ENCODE measurements around the gene NFE2L3. TPM values are rescaled to one million over a fixed set of nuclear protein-coding genes. Genes with fewer than 3 reads are reported as not detected.
A peak's percentile ranks its signal among the peaks of the same experiment; 100 is the strongest.

NFE2L3 gene
- total RNA-seq, 1 donor from 2014 or later = 50.4 TPM

- Mint-ChIP-seq H3K36me3 (ENCODE audit: low read depth, unreplicated experiment) (peaks cover 22% of the 10 kb centered on the region), H3K27ac (ENCODE audit: unreplicated experiment) (peak overlapping the region; percentile 94), H3K4me3 (ENCODE audit: unreplicated experiment) (peak overlapping the region; percentile 94), H3K27me3 (ENCODE audit: low read depth, unreplicated experiment) (no peaks in the 10 kb centered on the region), H3K4me1 (ENCODE audit: low read depth, unreplicated experiment) (peaks cover 18% of the 10 kb centered on the region), H3K9me3 (ENCODE audit: unreplicated experiment) (peaks cover 2% of the 10 kb centered on the region)
- Histone ChIP-seq H3K27ac (ENCODE audit: low read depth, low read length) (peak overlapping the region; percentile 94), H3K4me3 (ENCODE audit: insufficient read depth, low read depth, low read length) (peak overlapping the region; percentile 87), H3K36me3 (ENCODE audit: insufficient read depth, low read length) (peaks cover 8% of the 10 kb centered on the region), H3K9ac (ENCODE audit: low read length) (peak overlapping the region; percentile 91), H3K9me3 (ENCODE audit: insufficient read depth, low read depth, low read length) (no peaks in the 10 kb centered on the region), H4K20me1 (ENCODE audit: insufficient read depth, low read length) (peaks cover 80% of the 10 kb centered on the region), H3K4me1 (ENCODE audit: insufficient read depth, low read length) (peaks cover 17% of the 10 kb centered on the region), H2AFZ (ENCODE audit: low read depth, low read length) (no peak overlapping the region), H3K79me2 (ENCODE audit: insufficient read depth, low read length) (peaks cover 90% of the 10 kb centered on the region), H3K4me2 (ENCODE audit: low read length) (peak overlapping the region; percentile 85), H3K27me3 (ENCODE audit: insufficient read depth, low read length) (no peaks in the 10 kb centered on the region)
- FAIRE-seq (no peak), DNase-seq (ENCODE audit: low read depth) (peak; percentile 31)
- TF ChIP-seq EZH2 (IDR thresholded peaks at IDR 0.05; ENCODE audit: insufficient read depth, low read length) = no peak
These were observed 50.3 kb downstream of the NFE2L3 start for GRCh38 chr7:26202019-26202990.

GRCh38 chr7:26203016-26203415, 51.0 kb downstream of the NFE2L3 start:
- H3K4me1 Mint-ChIP-seq (ENCODE audit: low read depth, unreplicated experiment) = peaks cover 19% of the 10 kb centered on the region
- FAIRE-seq (no peak), DNase-seq (ENCODE audit: low read depth) (no peak)
- Histone ChIP-seq H3K36me3 (ENCODE audit: insufficient read depth, low read length) (peaks cover 10% of the 10 kb centered on the region), H3K9ac (ENCODE audit: low read length) (peak overlapping the region; percentile 91), H3K27me3 (ENCODE audit: insufficient read depth, low read length) (no peaks in the 10 kb centered on the region), H2AFZ (ENCODE audit: low read depth, low read length) (no peak overlapping the region), H3K4me1 (ENCODE audit: insufficient read depth, low read length) (peaks cover 15% of the 10 kb centered on the region), H3K79me2 (ENCODE audit: insufficient read depth, low read length) (peaks cover 90% of the 10 kb centered on the region), H3K9me3 (ENCODE audit: insufficient read depth, low read depth, low read length) (no peaks in the 10 kb centered on the region), H4K20me1 (ENCODE audit: insufficient read depth, low read length) (peaks cover 79% of the 10 kb centered on the region), H3K4me3 (ENCODE audit: insufficient read depth, low read depth, low read length) (peak overlapping the region; percentile 87), H3K27ac (ENCODE audit: low read depth, low read length) (peak overlapping the region; percentile 94), H3K4me2 (ENCODE audit: low read length) (peak overlapping the region; percentile 85)
- peak overlapping the region; percentile 94 for H3K27ac Mint-ChIP-seq (ENCODE audit: unreplicated experiment)
- H3K9me3 Mint-ChIP-seq (ENCODE audit: unreplicated experiment) = peaks cover 2% of the 10 kb centered on the region
- H3K27me3 Mint-ChIP-seq (ENCODE audit: low read depth, unreplicated experiment) = no peaks in the 10 kb centered on the region
- no peak for TF ChIP-seq CTCF (IDR thresholded peaks at IDR 0.05; ENCODE audit: insufficient read depth, low read depth, low read length)
- TF ChIP-seq EZH2 (IDR thresholded peaks at IDR 0.05; ENCODE audit: insufficient read depth, low read length) = no peak
- H3K4me3 Mint-ChIP-seq (ENCODE audit: unreplicated experiment) = peak overlapping the region; percentile 94
- H3K36me3 Mint-ChIP-seq (ENCODE audit: low read depth, unreplicated experiment) = peaks cover 23% of the 10 kb centered on the region

GRCh38 chr7:26208040-26208439, 56.0 kb downstream of the NFE2L3 start:
- peaks cover 45% of the 10 kb centered on the region for H3K36me3 ChIP-seq (ENCODE audit: insufficient read depth, low read length)
- H3K79me2 ChIP-seq (ENCODE audit: insufficient read depth, low read length) = peaks cover 75% of the 10 kb centered on the region
- no peak overlapping the region for H3K4me2 ChIP-seq (ENCODE audit: low read length)
- H3K9me3 Mint-ChIP-seq (ENCODE audit: unreplicated experiment) = no peaks in the 10 kb centered on the region
- peaks cover 15% of the 10 kb centered on the region for H3K4me1 ChIP-seq (ENCODE audit: insufficient read depth, low read length)
- FAIRE-seq (no peak), DNase-seq (ENCODE audit: low read depth) (no peak)
- H4K20me1 ChIP-seq (ENCODE audit: insufficient read depth, low read length) = peaks cover 80% of the 10 kb centered on the region
- no peak overlapping the region for H3K27ac ChIP-seq (ENCODE audit: low read depth, low read length)
- H3K4me3 Mint-ChIP-seq (ENCODE audit: unreplicated experiment) = no peak overlapping the region
- H3K27ac Mint-ChIP-seq (ENCODE audit: unreplicated experiment) = no peak overlapping the region
- H3K9ac ChIP-seq (ENCODE audit: low read length) = no peak overlapping the region
- H3K36me3 Mint-ChIP-seq (ENCODE audit: low read depth, unreplicated experiment) = peaks cover 17% of the 10 kb centered on the region
- H3K27me3 ChIP-seq (ENCODE audit: insufficient read depth, low read length) = no peaks in the 10 kb centered on the region
- no peak overlapping the region for H3K4me3 ChIP-seq (ENCODE audit: insufficient read depth, low read depth, low read length)
- H3K4me1 Mint-ChIP-seq (ENCODE audit: low read depth, unreplicated experiment) = peaks cover 20% of the 10 kb centered on the region
- no peaks in the 10 kb centered on the region for H3K27me3 Mint-ChIP-seq (ENCODE audit: low read depth, unreplicated experiment)
- no peaks in the 10 kb centered on the region for H3K9me3 ChIP-seq (ENCODE audit: insufficient read depth, low read depth, low read length)
- TF ChIP-seq CTCF (IDR thresholded peaks at IDR 0.05; ENCODE audit: insufficient read depth, low read depth, low read length) (no peak), EZH2 (IDR thresholded peaks at IDR 0.05; ENCODE audit: insufficient read depth, low read length) (no peak)
- no peak overlapping the region for H2AFZ ChIP-seq (ENCODE audit: low read depth, low read length)
